HG03354 (cell line): ENCODE results near the gene SLC20A1.
"Not testable (repeated sequence)": the region's sequence is repeated elsewhere in the genome, so short reads cannot be mapped to it uniquely, and the experiment has no call there.

Source experiments
- ATAC-seq: cut with Tn5 transposase; IDR thresholded peaks from one replicate; pipeline ENCODE4 v1.9.1; 2021; ENCODE audit warnings: mild to moderate bottlenecking; ENCODE audit not compliant: unreplicated experiment, poor library complexity, severe bottlenecking

The SLC20A1 gene

GRCh38 chr2:112643488-112643887 is 2.3 kb upstream of the SLC20A1 start:
- ATAC-seq: no peak

- no peak for ATAC-seq
These were observed 1.4 kb upstream of the SLC20A1 start for GRCh38 chr2:112644155-112644932.

- ATAC-seq: peak; percentile 2
These were observed 818 bp upstream of the SLC20A1 start for GRCh38 chr2:112644933-112645309.

DNA sequence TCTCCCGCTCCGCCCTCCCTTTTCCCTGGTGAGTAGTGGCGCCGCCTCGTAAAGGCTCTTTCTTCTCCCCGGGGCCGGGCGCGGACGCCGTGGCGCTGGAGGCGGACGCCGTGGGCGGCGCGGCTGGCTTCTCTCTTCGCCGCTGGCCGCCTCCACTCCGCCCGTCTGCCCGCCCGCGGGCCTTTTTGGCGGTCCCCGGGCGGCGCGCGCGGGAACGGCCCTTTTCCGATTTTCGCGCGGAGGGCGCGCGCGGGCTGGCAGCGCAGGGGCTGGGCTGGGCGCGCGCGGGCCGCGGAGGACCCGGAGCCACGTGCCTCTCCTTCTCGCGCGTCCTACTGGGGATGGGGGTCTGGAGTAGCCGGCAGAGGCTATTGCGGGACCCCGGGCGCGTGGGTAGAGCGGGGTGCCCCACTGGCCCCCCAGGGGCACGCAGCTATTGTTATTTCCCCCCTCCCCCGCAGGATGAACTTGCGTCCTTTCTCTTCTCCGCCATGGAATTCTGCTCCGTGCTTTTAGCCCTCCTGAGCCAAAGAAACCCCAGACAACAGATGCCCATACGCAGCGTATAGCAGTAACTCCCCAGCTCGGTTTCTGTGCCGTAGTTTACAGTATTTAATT is 472 bp downstream of the SLC20A1 start:
- peak; percentile 31 for ATAC-seq

DNA sequence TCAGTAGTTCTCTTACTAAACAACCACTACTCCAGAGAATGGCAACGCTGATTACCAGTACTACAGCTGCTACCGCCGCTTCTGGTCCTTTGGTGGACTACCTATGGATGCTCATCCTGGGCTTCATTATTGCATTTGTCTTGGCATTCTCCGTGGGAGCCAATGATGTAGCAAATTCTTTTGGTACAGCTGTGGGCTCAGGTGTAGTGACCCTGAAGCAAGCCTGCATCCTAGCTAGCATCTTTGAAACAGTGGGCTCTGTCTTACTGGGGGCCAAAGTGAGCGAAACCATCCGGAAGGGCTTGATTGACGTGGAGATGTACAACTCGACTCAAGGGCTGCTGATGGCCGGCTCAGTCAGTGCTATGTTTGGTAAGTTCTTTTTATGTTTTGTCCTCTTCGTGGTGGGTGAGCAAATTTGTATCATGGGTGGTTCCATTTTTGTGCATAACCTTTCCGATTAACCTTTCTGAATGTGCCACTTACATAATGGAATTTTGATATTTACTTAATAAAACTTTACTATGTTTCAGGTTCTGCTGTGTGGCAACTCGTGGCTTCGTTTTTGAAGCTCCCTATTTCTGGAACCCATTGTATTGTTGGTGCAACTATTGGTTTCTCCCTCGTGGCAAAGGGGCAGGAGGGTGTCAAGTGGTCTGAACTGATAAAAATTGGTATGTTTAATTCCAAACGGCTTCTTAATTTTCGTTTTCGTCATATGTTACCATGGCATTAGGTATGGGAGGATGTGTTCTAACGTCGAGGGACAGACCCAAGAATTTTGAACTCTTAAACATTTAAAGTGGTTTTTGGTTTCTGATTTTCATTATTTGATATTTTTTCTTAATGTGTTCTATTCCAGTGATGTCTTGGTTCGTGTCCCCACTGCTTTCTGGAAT is 1.3 kb downstream of the SLC20A1 start:
- no peak for ATAC-seq

DNA sequence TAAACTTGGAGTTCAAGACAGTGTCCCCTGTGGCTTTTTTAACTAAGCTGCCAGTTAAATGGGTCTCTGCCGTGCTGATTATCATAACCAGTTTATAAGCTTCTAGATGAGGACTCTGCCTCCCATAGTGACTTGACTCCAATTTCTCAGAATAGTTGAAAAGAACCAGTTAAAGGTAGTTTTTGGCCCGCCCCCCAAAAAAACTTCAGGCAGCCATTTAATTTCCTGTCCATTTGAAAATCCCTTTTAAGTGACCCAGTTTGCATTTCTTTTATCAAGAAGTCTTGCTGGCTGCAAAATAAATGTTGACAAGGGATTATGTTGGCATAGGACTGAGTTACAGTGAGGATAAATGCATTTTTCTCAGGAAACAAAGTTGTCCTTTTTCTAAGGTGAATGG is 2.3 kb downstream of the SLC20A1 start:
- no peak for ATAC-seq

GRCh38 chr2:112656679-112657078 is 10.9 kb downstream of the SLC20A1 start:
- no peak for ATAC-seq

DNA sequence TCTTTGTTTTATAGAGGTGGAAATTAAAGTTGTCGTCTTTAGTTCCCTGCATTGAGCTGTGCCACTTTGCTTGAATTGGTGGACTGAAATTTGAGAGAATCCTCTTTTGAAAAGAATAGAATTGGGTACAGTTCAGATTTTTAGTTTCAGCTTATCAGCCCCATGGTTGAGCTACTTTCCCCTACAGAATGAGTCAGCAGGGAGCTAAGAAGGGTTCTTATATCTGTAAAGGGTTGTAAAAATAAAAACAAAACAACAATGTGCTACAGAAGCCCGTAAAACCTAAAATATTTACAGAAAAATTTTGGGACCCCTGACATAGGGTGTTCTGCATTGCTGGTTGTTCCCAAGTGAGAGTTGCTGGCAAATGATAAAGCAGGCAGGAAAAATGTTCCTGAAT is 12.6 kb downstream of the SLC20A1 start:
- ATAC-seq: no peak

DNA sequence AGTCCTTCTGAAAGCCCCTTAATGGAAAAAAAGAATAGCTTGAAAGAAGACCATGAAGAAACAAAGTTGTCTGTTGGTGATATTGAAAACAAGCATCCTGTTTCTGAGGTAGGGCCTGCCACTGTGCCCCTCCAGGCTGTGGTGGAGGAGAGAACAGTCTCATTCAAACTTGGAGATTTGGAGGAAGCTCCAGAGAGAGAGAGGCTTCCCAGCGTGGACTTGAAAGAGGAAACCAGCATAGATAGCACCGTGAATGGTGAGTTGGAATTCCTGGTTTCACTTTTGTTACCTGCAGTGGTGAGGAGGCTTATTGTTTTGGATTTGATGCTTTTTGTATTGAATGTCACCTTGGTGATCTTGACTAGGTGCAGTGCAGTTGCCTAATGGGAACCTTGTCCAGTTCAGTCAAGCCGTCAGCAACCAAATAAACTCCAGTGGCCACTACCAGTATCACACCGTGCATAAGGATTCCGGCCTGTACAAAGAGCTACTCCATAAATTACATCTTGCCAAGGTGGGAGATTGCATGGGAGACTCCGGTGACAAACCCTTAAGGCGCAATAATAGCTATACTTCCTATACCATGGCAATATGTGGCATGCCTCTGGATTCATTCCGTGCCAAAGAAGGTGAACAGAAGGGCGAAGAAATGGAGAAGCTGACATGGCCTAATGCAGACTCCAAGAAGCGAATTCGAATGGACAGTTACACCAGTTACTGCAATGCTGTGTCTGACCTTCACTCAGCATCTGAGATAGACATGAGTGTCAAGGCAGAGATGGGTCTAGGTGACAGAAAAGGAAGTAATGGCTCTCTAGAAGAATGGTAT is 13.3 kb downstream of the SLC20A1 start:
- ATAC-seq: no peak

GRCh38 chr2:112660138-112660537 is 14.4 kb downstream of the SLC20A1 start:
- no peak for ATAC-seq

- no peak for ATAC-seq
These were observed 16.0 kb downstream of the SLC20A1 start for GRCh38 chr2:112661656-112662305.

DNA sequence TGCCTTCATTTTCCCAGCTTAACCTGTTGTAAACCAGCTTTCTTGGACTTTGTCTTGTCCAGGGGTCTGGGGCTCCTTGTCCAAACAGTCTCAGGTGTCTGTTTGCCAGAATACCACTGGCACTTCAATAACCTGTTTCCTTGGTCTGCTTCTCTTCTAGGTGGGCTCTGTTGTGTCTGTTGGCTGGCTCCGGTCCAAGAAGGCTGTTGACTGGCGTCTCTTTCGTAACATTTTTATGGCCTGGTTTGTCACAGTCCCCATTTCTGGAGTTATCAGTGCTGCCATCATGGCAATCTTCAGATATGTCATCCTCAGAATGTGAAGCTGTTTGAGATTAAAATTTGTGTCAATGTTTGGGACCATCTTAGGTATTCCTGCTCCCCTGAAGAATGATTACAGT is 17.0 kb downstream of the SLC20A1 start:
- ATAC-seq: no peak

DNA sequence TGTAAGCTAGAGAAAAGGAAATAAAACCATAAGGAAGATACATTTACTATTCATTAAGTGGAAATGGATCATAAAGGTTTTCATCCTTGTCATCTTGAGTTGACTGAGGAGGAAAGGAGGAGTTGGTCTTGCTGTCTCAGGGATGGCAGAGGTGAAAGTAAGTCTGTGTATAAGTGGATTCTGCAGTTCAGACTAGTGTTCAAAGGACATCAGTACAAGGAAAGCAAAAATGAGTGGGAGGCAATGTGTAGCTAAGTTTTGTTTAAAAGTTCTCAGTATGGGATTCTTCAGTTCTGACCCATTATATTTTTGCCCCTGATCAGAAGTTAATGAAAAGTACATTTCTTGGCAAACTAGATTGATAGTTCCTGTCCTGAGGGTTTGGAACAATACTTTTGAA is 18.9 kb downstream of the SLC20A1 start:
- no peak for ATAC-seq

DNA sequence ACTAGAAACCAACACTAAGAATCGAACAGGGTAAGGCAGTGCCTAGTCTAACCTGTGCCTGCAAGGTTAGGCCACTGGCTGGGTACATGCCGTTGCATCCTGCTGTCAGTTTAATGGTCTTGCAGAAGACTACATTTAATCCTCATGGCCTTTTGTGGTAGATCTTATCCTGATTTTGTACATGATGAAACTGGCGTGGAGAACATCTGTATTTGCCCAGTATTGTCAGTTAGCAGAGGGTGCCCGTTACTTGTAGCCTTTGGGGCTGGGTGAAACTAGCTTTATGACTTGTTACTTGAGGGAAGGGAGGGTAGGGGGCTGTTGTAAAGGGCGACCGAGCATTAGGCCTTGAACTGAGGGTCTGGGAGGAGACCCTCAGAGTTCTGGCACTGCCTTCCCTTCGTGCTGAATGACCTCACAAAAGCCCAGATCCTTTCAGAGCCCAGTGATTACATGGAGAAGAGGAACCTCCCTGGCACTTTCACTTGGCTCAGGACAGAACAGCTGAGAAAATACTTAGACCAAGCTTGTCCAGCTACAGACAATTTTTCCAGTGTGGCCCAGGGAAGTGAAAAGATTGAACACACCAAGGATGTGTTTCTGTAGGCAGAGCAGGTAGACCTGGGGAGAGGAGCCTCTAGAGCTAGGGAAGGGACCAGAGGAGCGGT is 19.5 kb downstream of the SLC20A1 start:
- ATAC-seq: no peak

DNA sequence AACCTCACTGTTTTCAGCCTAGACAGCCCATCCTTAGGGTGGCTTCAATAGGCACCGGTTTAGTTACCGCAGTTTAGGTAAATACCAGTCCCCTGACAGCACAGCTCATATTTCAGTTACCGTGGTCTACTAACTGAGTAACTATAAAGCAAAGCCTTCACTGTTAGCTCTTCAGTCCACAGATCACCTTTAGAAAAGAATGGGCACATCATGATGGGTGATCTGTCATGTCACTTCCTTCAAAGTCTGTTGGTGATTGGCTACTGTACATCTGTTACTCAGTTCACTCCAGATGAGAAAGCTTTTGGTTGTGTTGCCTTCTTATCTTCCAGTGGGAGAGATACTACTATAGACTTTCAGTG is 21.0 kb downstream of the SLC20A1 start:
- ATAC-seq: no peak

- not testable (repeated sequence) for ATAC-seq
These were observed 21.8 kb downstream of the SLC20A1 start for GRCh38 chr2:112667540-112667939.

DNA sequence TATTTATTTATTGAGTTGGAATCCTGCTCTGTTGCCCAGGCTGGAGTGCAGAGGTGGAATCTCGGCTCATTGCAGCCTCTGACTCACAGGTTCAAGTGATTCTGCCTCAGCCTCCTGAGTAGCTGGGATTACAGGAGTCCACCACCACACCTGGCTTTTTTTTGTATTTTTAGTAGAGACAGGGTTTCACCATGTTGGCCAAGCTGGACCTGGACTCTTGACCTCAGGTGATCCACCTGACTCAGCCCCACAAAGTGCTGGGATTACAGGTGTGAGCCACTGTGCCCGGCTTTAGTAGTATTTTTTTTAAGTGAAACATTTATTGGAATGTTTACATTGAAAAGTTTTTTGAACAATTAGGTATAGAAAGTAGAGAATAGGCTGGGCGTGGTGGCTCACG is 23.9 kb downstream of the SLC20A1 start:
- no peak for ATAC-seq

GRCh38 chr2:112670252-112671022 is 24.7 kb downstream of the SLC20A1 start:
- ATAC-seq: no peak
